H1 (cell line): ENCODE data around the gene CTBP2. TPM values are rescaled to one million over a fixed set of nuclear protein-coding genes. Genes with fewer than 3 reads are reported as not detected.

Source experiments
- CTCF ChIA-PET: fragments of 300-600 bp; sonication (Branson Sonifier 250); formaldehyde crosslinking; loops from one replicate; lab custom pipeline; 2021; ENCODE audit not compliant: partially characterized antibody; lab: Charles Lee
- POLR2A ChIA-PET: fragments of 300-600 bp; sonication (Branson Sonifier 250); formaldehyde crosslinking; loops from one replicate; lab custom pipeline; 2021; ENCODE audit warnings: inconsistent platforms; ENCODE audit not compliant: partially characterized antibody; lab: Charles Lee
- DNase-seq, 2 experiments: peaks; one replicate each; pipeline versions ENCODE4 v3.0.0 to v3.0.0-alpha.2; 2010 to 2022; ENCODE audit warnings: low spot score in 2 of 2, low read depth in 1 of 2, mixed read lengths in 1 of 2
- FAIRE-seq: peaks from 2 replicates; lab custom pipeline; 2011; peaks lifted over from hg19 to GRCh38; lab: Jason Lieb, UNC
- H2AFZ ChIP-seq: 2 replicates; pipeline ENCODE4 v1.8.1; 2012; ENCODE audit warnings: low read length, inconsistent platforms
- H2AK5ac ChIP-seq: 2 replicates; pipeline ENCODE4 v1.6.1; 2013; ENCODE audit warnings: low read depth, low read length
- H2BK120ac ChIP-seq: replicated peaks from 2 replicates; pipeline ENCODE3; 2013; ENCODE audit warnings: low read depth, low read length, inconsistent platforms
- H2BK12ac ChIP-seq: 2 replicates; pipeline ENCODE4 v1.6.1; 2013; ENCODE audit warnings: low read depth, low read length
- H2BK15ac ChIP-seq: 2 replicates; pipeline ENCODE4 v1.6.1; 2013; ENCODE audit warnings: low read length
- H2BK20ac ChIP-seq: 2 replicates; pipeline ENCODE4 v1.6.1; 2013; ENCODE audit warnings: low read length
- H2BK5ac ChIP-seq: 2 replicates; pipeline ENCODE4 v1.6.1; 2013; ENCODE audit warnings: low read depth, low read length
- H3K14ac ChIP-seq: 2 replicates; pipeline ENCODE4 v1.6.1; 2013; ENCODE audit warnings: inconsistent platforms; ENCODE audit not compliant: insufficient read length
- H3K18ac ChIP-seq: 2 replicates; pipeline ENCODE4 v1.6.1; 2013; ENCODE audit warnings: low read length; ENCODE audit errors: extremely low read depth
- H3K23ac ChIP-seq: 2 replicates; pipeline ENCODE4 v1.6.1; 2013; ENCODE audit warnings: inconsistent platforms; ENCODE audit not compliant: insufficient read length
- H3K23me2 ChIP-seq: 2 replicates; pipeline ENCODE4 v1.6.1; 2013; ENCODE audit warnings: low read depth, low read length
- H3K27ac ChIP-seq: 2 replicates; pipeline ENCODE4 v1.6.1; 2011; ENCODE audit warnings: low read depth, low read length, inconsistent platforms
- H3K27me3 ChIP-seq, 4 experiments: replicated peaks in 1 of 4; 1 replicate in 1 of 4; 2 replicates in 3 of 4; pipeline versions ENCODE4 v1.6.1 to v1.8.1; 2011 to 2013; ENCODE audit warnings: low read length in 3 of 4, mild to moderate bottlenecking in 3 of 4, inconsistent platforms in 2 of 4, mixed read lengths in 2 of 4, moderate library complexity in 1 of 4; ENCODE audit not compliant: control insufficient read depth in 3 of 4, insufficient read depth in 3 of 4; ENCODE audit errors: extremely low read depth in 1 of 4
- H3K36me3 ChIP-seq, 4 experiments: 2 replicates each; pipeline versions ENCODE4 v1.6.1 to v1.8.1; 2011 to 2013; ENCODE audit warnings: mild to moderate bottlenecking in 4 of 4, low read length in 3 of 4, moderate library complexity in 2 of 4, control low read depth in 1 of 4, inconsistent platforms in 1 of 4; ENCODE audit not compliant: insufficient read depth in 4 of 4, control insufficient read depth in 2 of 4
- H3K4ac ChIP-seq: replicated peaks from 2 replicates; pipeline ENCODE3; 2013; ENCODE audit warnings: low read length, low read depth, mixed read lengths, inconsistent platforms; ENCODE audit not compliant: insufficient read length
- H3K4me1 ChIP-seq, 4 experiments: replicated peaks in 1 of 4; 1 replicate in 1 of 4; 2 replicates in 3 of 4; pipeline versions ENCODE4 v1.6.1 to v1.8.1; 2011 to 2013; ENCODE audit warnings: low read length in 3 of 4, inconsistent platforms in 2 of 4, mixed read lengths in 1 of 4; ENCODE audit not compliant: insufficient read depth in 4 of 4, control insufficient read depth in 3 of 4
- H3K4me2 ChIP-seq, 2 experiments: 2 replicates each; pipeline versions ENCODE4 v1.6.1 to v1.8.1; 2011 to 2013; ENCODE audit warnings: low read depth in 2 of 2, low read length in 2 of 2, control low read depth in 1 of 2, inconsistent platforms in 1 of 2, mild to moderate bottlenecking in 1 of 2; ENCODE audit not compliant: insufficient read depth in 1 of 2
- H3K4me3 ChIP-seq, 4 experiments: fragments of 200-600, 300-600 bp in 1 of 4; sonication (generic), shearing (Covaris generic), sonication (Bioruptor Twin) in 1 of 4; 2 replicates each; pipeline versions ENCODE4 v1.5.1 to v1.8.1; 2011 to 2016; ENCODE audit warnings: low read length in 4 of 4, low read depth in 3 of 4, control low read depth in 2 of 4, inconsistent platforms in 2 of 4, mild to moderate bottlenecking in 2 of 4, mixed read lengths in 1 of 4, moderate library complexity in 1 of 4; ENCODE audit not compliant: insufficient read depth in 2 of 4; ENCODE audit errors: extremely low read depth in 1 of 4
- H3K56ac ChIP-seq: replicated peaks from 2 replicates; pipeline ENCODE3; 2013; ENCODE audit warnings: low read depth, mild to moderate bottlenecking, mixed read lengths, low read length, inconsistent platforms; ENCODE audit not compliant: insufficient read length
- H3K79me1 ChIP-seq: 2 replicates; pipeline ENCODE4 v1.6.1; 2013; ENCODE audit warnings: low read depth, low read length, control low read depth
- H3K79me2 ChIP-seq, 2 experiments: 2 replicates each; pipeline versions ENCODE4 v1.6.1 to v1.8.1; 2012 to 2013; ENCODE audit warnings: low read length in 2 of 2, mild to moderate bottlenecking in 2 of 2, inconsistent platforms in 1 of 2; ENCODE audit not compliant: insufficient read depth in 2 of 2, control insufficient read depth in 1 of 2
- H3K9ac ChIP-seq, 4 experiments: replicated peaks in 1 of 4; 1 replicate in 1 of 4; 2 replicates in 3 of 4; pipeline versions ENCODE4 v1.6.1 to v1.8.1; 2011 to 2013; ENCODE audit warnings: low read depth in 3 of 4, low read length in 3 of 4, control low read depth in 2 of 4, mild to moderate bottlenecking in 2 of 4, moderate library complexity in 2 of 4, inconsistent platforms in 1 of 4; ENCODE audit errors: extremely low read depth in 1 of 4
- H3K9me3 ChIP-seq, 2 experiments: 2 replicates each; pipeline versions ENCODE4 v1.6.1 to v1.8.1; 2012 to 2013; ENCODE audit warnings: mild to moderate bottlenecking in 2 of 2, moderate library complexity in 2 of 2, control low read depth in 1 of 2, inconsistent platforms in 1 of 2, low read depth in 1 of 2, low read length in 1 of 2, mixed read lengths in 1 of 2; ENCODE audit not compliant: insufficient read depth in 2 of 2
- H4K20me1 ChIP-seq, 2 experiments: replicated peaks in 1 of 2; 2 replicates each; pipeline versions ENCODE3 to v1.8.1; 2011 to 2013; ENCODE audit warnings: inconsistent platforms in 2 of 2, low read length in 2 of 2, mild to moderate bottlenecking in 1 of 2; ENCODE audit not compliant: insufficient read depth in 2 of 2, control insufficient read depth in 1 of 2
- H4K5ac ChIP-seq: 2 replicates; pipeline ENCODE4 v1.6.1; 2013; ENCODE audit warnings: low read length, low read depth, mixed read lengths, inconsistent platforms; ENCODE audit not compliant: insufficient read length
- H4K8ac ChIP-seq: 2 replicates; pipeline ENCODE4 v1.8.0; 2013; ENCODE audit warnings: mild to moderate bottlenecking, moderate library complexity, low read length, inconsistent platforms; ENCODE audit not compliant: insufficient read depth; ENCODE audit errors: extremely low read depth
- H4K91ac ChIP-seq: replicated peaks from 2 replicates; pipeline ENCODE3; 2013; ENCODE audit warnings: low read length, mixed read lengths, inconsistent platforms; ENCODE audit not compliant: insufficient read length
- BCL11A ChIP-seq, 2 experiments: IDR thresholded peaks; one replicate each; pipeline ENCODE4 v1.6.1; 2011; ENCODE audit warnings: low read depth in 2 of 2, low read length in 2 of 2, mild to moderate bottlenecking in 2 of 2
- CEBPB ChIP-seq: IDR thresholded peaks from 2 replicates; pipeline ENCODE4 v1.6.1; 2012; ENCODE audit warnings: low read depth, low read length
- CTCF ChIP-seq, 3 experiments: IDR thresholded peaks; 1 replicate in 2 of 3; 2 replicates in 1 of 3; pipeline versions ENCODE4 v1.5.1 to v1.6.1; 2011; ENCODE audit warnings: low read length in 3 of 3, mild to moderate bottlenecking in 3 of 3, inconsistent platforms in 2 of 3, low read depth in 1 of 3, moderate library complexity in 1 of 3; ENCODE audit not compliant: insufficient read depth in 1 of 3; ENCODE audit errors: control extremely low read depth in 1 of 3
- EGR1 ChIP-seq: IDR thresholded peaks from 2 replicates; pipeline ENCODE4 v1.6.1; 2011; ENCODE audit warnings: low read depth, low read length, borderline replicate concordance
- GTF2F1 ChIP-seq: IDR thresholded peaks from 2 replicates; pipeline ENCODE4 v1.6.1; 2012; ENCODE audit warnings: low read depth, low read length, improper control_type of control experiment, borderline replicate concordance
- HDAC6 ChIP-seq: IDR thresholded peaks from one replicate; pipeline ENCODE4 v1.7.1; 2012; ENCODE audit warnings: low read depth, mild to moderate bottlenecking, inconsistent platforms, low read length, moderate library complexity
- KDM5A ChIP-seq: fragments of 200-600 bp; IDR thresholded peaks from 2 replicates; pipeline ENCODE4 v1.7.1; 2012; ENCODE audit warnings: mild to moderate bottlenecking, low read length, inconsistent platforms, mixed read lengths
- POU5F1 ChIP-seq: IDR thresholded peaks from 2 replicates; pipeline ENCODE4 v1.6.1; 2011; ENCODE audit warnings: low read depth, mild to moderate bottlenecking, low read length, moderate library complexity
- SUZ12 ChIP-seq: fragments of 200-600 bp; sonication (generic); IDR thresholded peaks from 2 replicates; pipeline ENCODE4 v1.6.1; 2012; ENCODE audit warnings: mild to moderate bottlenecking, inconsistent platforms, low read length, moderate library complexity, mixed read lengths
- TCF12 ChIP-seq: IDR thresholded peaks from 2 replicates; pipeline ENCODE4 v1.6.1; 2011; ENCODE audit warnings: low read depth, mild to moderate bottlenecking, low read length
- WGBS, 2 experiments: shearing (Covaris generic) in 1 of 2; methylation state at CpG; one replicate each; pipeline versions ENCODE4 v1.1.6 to v1.1.7; 2013 to 2015; ENCODE audit warnings: low lambda C conversion rate in 2 of 2, mixed read lengths in 2 of 2, inconsistent platforms in 1 of 2, low coverage in 1 of 2, missing lambda C conversion rate in 1 of 2; ENCODE audit not compliant: insufficient replicate concordance in 2 of 2, insufficient coverage in 1 of 2, insufficient read length in 1 of 2; ENCODE audit errors: extremely low coverage in 1 of 2, missing lambda C conversion rate in 1 of 2; 5-methylcytosine and 5-hydroxymethylcytosine counted together
- polyA plus RNA-seq, 7 experiments: library from polyadenylated mRNA; depleted of rRNA in 3 of 7; stranded (reverse) in 5 of 7; unstranded in 2 of 7; fragments of >200 nt in 5 of 7; fragments of 200-250 nt in 2 of 7; gene quantifications; 1 replicate in 5 of 7; 2 replicates in 1 of 7; 4 replicates in 1 of 7; pipeline versions ENCODE4 v1.2.1 to v1.2.3, GENCODE V29; 2011 to 2013; ENCODE audit warnings: missing spikeins in 2 of 7, mixed read lengths in 2 of 7
- total RNA-seq: library from RNA; stranded (reverse); fragmentation: NEBNext Ultra II Directional; extraction: Animal tissue kit (Norgen Biotek cat#: 25700); gene quantifications from 2 replicates; pipeline ENCODE4 v1.2.1, GENCODE V29; 2021

Gene CTBP2
- total and polyA plus RNA-seq, 2 of the 8 experiments (the other 6 are each of a cell fraction or from before 2014, with no cell fraction given): 208 to 221 TPM

GRCh38 chr10:125103924-125104323 lies 56.4 kb downstream of the CTBP2 start:
- Histone ChIP-seq H2BK15ac (no peak overlapping the region), H3K4me2 (peak overlapping the region; percentile 9 to 21; a peak in 2 of 4 replicates), H4K8ac (no peak overlapping the region), H3K9ac (no peak overlapping the region), H3K36me3 (peaks cover 7 to 62% (median 27%) of the 10 kb centered on the region in 4 experiments), H3K4me3 (no peak overlapping the region), H2BK20ac (no peak overlapping the region), H3K4me1 (peaks cover 21 to 43% (median 34%) of the 10 kb centered on the region in 4 experiments), H2BK12ac (no peak overlapping the region), H3K14ac (no peak overlapping the region), H3K18ac (no peak overlapping the region), H4K91ac (no peak overlapping the region), H3K9me3 (no peaks in the 10 kb centered on the region), H2BK120ac (no peak overlapping the region), H4K5ac (no peak overlapping the region), H3K27me3 (no peaks in the 10 kb centered on the region), H2BK5ac (peak overlapping the region; percentile 13; the same call in 1 of the 2 replicates), H2AFZ (no peak overlapping the region), H3K4ac (no peak overlapping the region), H3K27ac (no peak overlapping the region), H2AK5ac (no peak overlapping the region), H3K79me1 (peaks cover 28% of the 10 kb centered on the region), H3K79me2 (peaks cover 53 to 100% of the 10 kb centered on the region in 2 experiments), H3K23me2 (no peaks in the 10 kb centered on the region), H4K20me1 (peaks cover 79 to 88% of the 10 kb centered on the region in 2 experiments), H3K56ac (no peak overlapping the region), H3K23ac (no peak overlapping the region)
- DNase-seq: no peak
- no peak for FAIRE-seq
- 83% methylated on average over 17 of the region's 17 CpGs; no CpG with 5 or more reads in 1 of the 2 experiments for WGBS, 2 experiments
- POLR2A ChIA-PET: interaction anchor here (1.0 to 2.3 kb wide), 4 partner anchors 9 to 22 kb away, joined by 3 to 4 read pairs (median 4); no protein-coding TSS in a partner anchor
- TF ChIP-seq TCF12 (no peak), CTCF (IDR thresholded peaks at IDR 0.05; ENCODE audit: control extremely low read depth in 1 of 3, insufficient read depth in 1 of 3, low read depth in 1 of 3, low read length in 3 of 3) (no peak), GTF2F1 (no peak), CEBPB (no peak), POU5F1 (no peak), HDAC6 (no peak), BCL11A (IDR thresholded peaks at IDR 0.05; ENCODE audit: low read depth in 2 of 2, low read length in 2 of 2) (no peak), SUZ12 (no peak), EGR1 (no peak), KDM5A (no peak)
- CTCF ChIA-PET: interaction anchor here (0.5 to 2.6 kb wide), 10 partner anchors 13 to 316 kb away, joined by 3 to 13 read pairs (median 4); no protein-coding TSS in a partner anchor
